ENCODE data around the gene RIPK3.
"Not testable (repeated sequence)": the region's sequence is repeated elsewhere in the genome, so short reads cannot be mapped to it uniquely, and the experiment has no call there.

Gene RIPK3

GRCh38 chr14:24369907-24370687, 30.3 kb upstream of the RIPK3 start:
- no peak for DNase-seq (ENCODE audit: low read depth, low spot score)

DNA sequence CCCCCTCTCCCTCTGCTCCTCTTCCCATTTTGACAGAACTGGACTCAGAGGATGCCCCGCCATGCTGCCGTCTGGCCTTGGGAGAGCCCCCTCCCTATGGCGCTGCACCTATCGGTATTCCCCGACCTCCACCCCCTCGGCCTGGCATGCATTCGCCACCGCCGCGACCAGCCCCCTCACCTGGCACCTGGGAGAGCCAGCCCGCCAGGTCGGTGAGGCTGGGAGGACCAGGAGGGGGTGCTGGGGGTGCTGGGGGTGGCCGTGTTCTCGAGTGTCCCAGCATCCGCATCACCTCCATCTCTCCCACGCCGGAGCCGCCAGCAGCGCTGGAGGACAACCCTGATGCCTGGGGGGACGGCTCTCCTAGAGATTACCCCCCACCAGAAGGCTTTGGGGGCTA, 29.7 kb upstream of the RIPK3 start:
- DNase-seq (ENCODE audit: low read depth, low spot score) = no peak

- no peak for DNase-seq (ENCODE audit: low read depth, low spot score)
Measured at GRCh38 chr14:24368562-24369252, 28.9 kb upstream of the RIPK3 start.

DNA sequence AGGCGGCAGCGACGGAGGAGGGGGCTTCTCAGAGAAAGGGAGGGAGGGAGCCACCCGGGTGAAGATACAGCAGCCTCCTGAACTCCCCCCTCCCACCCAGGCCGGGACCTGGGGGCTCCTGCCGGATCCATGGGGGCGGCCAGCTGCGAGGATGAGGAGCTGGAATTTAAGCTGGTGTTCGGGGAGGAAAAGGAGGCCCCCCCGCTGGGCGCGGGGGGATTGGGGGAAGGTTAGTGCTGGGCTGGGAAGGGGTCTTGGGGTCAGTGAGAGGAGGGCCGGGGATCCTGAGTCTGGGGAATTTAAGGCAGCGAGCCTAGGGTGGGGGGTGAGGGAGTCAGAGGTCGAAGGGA, 28.4 kb upstream of the RIPK3 start:
- no peak for DNase-seq (ENCODE audit: low read depth, low spot score)

GRCh38 chr14:24367514-24368211, 27.9 kb upstream of the RIPK3 start, which contains the start of gene NFATC4:
TSS of gene NFATC4 (plus strand) at chr14:24368184. CDS start at chr14:24368341, 157 bp downstream.
- DNase-seq (ENCODE audit: low read depth, low spot score) = no peak

GRCh38 chr14:24366721-24367513, 27.1 kb upstream of the RIPK3 start:
- no peak for DNase-seq (ENCODE audit: low read depth, low spot score)

GRCh38 chr14:24366413-24366720, 26.6 kb upstream of the RIPK3 start:
- DNase-seq (ENCODE audit: low read depth, low spot score) = no peak

DNA sequence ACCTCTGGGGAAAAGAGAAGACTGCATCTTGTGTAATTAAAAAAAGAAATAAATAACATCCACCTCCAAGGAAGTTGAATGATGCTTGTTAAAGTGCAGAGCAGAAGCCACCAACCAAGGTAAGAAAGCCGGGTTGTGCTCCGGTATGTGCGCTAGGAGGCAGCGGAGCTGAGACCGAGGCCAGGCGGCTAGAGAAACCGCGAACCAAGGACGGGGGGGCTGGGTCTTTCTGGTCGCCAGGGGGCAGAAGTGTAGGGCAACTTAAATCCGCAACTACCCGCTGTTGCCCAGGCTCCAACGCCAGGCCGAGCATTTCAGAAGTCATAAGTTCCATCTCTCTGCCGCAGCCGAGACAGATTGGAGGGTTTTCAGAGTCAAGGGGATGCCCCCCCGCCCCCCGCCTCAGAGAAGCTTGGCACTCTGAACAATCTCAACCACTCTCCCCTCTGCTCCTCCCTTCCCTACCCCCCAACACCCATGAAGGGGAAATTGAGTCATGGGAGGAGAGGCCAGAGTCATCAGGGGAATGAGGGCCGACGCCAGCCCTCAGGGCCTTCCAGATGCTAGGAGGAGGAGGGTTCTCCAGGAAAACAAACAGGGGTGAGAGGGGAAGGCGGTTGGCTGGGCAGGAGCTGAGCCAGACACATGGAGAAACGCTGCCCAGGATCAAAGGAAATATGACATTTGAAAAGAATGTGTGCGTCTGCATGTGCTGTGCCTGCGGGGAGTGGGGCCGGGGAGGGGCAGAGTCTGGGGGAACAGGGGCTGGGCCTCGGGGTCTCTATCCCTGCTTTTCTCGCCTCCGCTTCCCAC, 26.0 kb upstream of the RIPK3 start:
- peak; percentile 17 for DNase-seq (ENCODE audit: low read depth, low spot score)

DNA sequence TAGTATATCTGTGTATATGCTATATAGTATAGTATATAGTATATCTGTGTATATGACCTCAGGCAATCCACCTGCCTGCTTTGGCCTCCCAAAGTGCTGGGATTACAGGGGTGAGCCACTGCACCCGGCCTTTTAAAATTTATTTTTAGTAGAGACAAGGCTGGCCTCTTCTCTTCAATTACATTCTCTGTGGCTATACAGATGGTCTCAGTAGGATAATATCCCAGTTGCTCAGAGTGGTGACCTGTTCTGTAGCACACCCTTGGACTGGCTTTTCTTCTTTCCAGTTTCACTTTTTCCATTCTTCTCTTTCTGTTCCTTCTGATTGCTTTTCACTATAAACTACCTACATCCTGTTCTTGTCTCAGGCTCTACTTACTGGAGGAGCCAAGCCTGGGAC, 25.1 kb upstream of the RIPK3 start:
- no peak for DNase-seq (ENCODE audit: low read depth, low spot score)

DNA sequence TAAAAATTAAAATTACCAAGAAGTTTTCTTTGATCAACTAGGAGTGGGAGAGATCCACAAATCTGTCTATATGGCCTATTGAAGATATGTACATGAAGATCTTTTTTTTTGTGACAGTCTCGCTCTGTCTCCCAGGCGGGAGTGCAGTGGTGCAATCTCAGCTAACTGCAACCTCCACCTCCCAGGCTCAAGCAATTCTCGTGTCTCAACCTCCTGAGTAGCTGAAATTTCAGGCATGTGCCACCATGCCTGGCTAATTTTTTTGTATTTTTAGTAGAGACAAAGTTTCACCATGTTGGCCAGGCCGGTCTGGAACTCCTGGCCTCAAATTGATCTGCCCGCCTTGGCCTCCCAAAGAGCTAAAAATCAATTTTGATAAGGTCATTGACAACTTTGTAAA, 23.6 kb upstream of the RIPK3 start:
- DNase-seq (ENCODE audit: low read depth, low spot score) = no peak

GRCh38 chr14:24362241-24362960, 22.6 kb upstream of the RIPK3 start:
- DNase-seq (ENCODE audit: low read depth, low spot score) = no peak

DNA sequence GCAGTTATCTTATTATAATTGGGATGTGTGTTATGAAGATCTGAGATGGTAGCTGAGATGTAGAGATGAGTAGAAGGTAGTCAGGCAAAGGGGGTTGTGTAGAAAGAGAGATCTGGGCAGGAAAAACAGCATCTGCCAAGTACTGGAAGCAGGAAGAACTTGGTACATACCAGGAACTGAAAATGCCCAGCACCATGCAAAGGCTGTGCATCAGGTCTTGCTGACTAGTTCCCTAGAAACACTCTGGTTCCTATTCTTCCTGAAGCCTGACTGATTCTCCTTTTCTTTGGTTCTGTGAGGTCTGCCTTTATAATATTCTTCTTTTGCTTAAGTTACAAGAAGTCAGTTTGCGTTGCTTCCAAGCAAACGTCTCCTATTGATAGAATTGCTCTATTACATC, 21.5 kb upstream of the RIPK3 start:
- no peak for DNase-seq (ENCODE audit: low read depth, low spot score)

GRCh38 chr14:24360281-24360680, 20.5 kb upstream of the RIPK3 start:
- no peak for DNase-seq (ENCODE audit: low read depth, low spot score)

GRCh38 chr14:24356208-24356607, 16.4 kb upstream of the RIPK3 start:
- no peak for DNase-seq (ENCODE audit: low read depth, low spot score)

GRCh38 chr14:24355009-24355408, 15.2 kb upstream of the RIPK3 start:
- no peak for DNase-seq (ENCODE audit: low read depth, low spot score)

DNA sequence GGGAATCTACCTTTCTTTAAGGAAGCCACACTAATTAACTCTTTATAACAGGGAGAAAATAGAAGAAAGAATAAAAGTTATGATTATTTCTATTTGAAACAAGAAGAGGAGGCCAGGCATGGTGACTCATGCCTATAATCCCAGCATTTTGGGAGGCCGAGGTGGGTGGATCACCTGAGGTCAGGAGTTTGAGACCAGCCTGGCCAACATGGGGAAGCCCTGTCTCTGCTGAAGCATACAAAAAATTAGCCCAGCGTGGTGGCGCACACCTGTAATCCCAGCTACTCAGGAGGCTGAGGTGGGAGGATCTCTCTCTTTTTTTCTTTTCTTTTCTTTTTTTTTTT, 14.7 kb upstream of the RIPK3 start:
- DNase-seq (ENCODE audit: low read depth, low spot score) = not testable (repeated sequence)

GRCh38 chr14:24353559-24354481, 14.0 kb upstream of the RIPK3 start:
- DNase-seq (ENCODE audit: low read depth, low spot score) = no peak

DNA sequence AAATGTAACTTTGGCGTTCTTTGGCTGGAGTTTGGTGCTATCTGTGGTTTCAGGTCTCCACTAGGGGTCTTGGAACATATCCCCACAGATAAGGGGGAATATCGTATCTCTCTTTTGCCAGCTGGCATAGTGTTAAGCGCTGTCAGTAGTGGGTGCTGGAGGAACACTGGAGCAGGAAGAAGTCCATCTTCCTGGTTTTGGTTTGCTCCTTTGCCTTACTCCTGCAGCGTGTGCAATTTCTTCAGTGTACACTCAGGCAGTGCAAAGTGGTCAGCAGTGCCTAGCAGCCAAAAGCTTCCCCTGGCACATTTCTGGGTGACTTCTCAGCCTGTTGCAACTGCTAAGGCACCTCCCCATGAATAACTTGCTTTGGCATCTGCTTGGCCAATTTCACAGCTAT, 11.7 kb upstream of the RIPK3 start:
- DNase-seq (ENCODE audit: low read depth, low spot score) = no peak

- DNase-seq (ENCODE audit: low read depth, low spot score) = no peak
Measured at GRCh38 chr14:24349742-24350141, 10.0 kb upstream of the RIPK3 start.

GRCh38 chr14:24348186-24348585, 8.4 kb upstream of the RIPK3 start:
- DNase-seq (ENCODE audit: low read depth, low spot score) = no peak

Data from activated CD4-positive, CD25-positive, alpha-beta regulatory T cell treated with anti-CD3 and anti-CD28 coated beads, Interleukin-2, amount 50 U/mL, for 16 hours (primary cell).